ENCODE data around the gene HCK.

GRCh38 chr20:32125506-32125905, 73.5 kb downstream of the HCK start:
- no peak for TF ChIP-seq CTCF (IDR thresholded peaks at IDR 0.05; ENCODE audit: borderline replicate concordance, extremely low read depth, low read length, poor library complexity, severe bottlenecking)
- no peak for TF ChIP-seq EZH2 (IDR thresholded peaks at IDR 0.05; ENCODE audit: borderline replicate concordance, low read depth, low read length, severe bottlenecking)
